Ramos (cell line): Measurements from ENCODE around the gene ARNT2.
"Not testable (repeated sequence)": the region's sequence is repeated elsewhere in the genome, so short reads cannot be mapped to it uniquely, and the experiment has no call there.

Experiments
- in situ Hi-C: fragments of 300-500 bp; cut with MboI; formaldehyde crosslinking; loops from one replicate; pipeline ENCODE4 v1.14.3; 2022; ENCODE audit warnings: low sequenced_read_pairs; ENCODE audit not compliant: unreplicated experiment

Gene ARNT2

DNA sequence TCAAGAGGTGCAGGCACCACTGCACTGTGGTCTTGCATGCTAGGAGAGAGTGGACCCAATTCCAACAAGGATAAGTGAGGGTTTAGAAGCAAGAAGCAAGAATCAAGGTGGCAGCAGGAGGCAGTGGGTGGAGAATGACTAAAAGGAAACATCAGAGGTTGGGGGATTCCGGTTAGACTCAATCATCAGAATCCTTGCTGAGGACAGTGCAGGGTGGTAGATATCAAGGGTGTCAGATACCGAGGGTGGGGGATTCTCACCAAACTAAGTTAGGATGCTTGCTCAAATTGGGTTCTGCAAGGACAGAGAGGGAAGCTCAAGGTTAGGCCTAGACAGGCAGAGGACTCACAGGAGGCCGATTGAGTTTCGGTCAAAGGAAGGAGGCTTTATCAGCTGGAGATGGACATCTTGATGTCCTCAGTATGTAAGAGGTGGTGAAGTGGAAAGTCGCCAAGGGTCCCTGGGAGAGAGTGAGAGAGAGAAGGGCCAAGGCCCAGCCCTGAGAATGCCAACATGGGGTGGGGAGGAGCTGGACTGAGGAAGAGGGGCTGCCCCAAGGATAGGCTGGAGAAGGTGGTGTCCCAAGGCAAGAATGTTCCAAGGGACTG is 102.2 kb downstream of the ARNT2 start:
- in situ Hi-C loops, result no loop called here

DNA sequence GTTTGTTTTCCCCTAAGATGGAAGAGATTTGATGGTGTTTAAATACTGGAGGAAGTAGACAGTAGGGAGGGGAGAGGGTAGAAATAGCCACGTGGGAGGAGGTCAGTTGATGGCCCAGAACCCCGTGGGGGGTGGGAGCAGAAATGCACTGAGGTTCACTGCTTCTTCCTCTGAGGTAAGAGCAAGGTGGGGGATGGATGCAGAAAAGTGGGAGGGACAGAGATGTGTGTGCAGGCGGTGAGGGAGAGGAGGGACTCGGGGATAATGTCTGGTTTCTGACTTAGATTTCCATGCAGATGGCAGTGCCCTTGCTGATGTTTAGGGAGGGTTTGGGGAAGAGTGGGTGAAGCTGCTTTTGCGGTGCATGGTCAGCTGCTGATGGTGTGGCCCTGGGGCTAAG is 102.9 kb downstream of the ARNT2 start:
- in situ Hi-C loops, result no loop called here

DNA sequence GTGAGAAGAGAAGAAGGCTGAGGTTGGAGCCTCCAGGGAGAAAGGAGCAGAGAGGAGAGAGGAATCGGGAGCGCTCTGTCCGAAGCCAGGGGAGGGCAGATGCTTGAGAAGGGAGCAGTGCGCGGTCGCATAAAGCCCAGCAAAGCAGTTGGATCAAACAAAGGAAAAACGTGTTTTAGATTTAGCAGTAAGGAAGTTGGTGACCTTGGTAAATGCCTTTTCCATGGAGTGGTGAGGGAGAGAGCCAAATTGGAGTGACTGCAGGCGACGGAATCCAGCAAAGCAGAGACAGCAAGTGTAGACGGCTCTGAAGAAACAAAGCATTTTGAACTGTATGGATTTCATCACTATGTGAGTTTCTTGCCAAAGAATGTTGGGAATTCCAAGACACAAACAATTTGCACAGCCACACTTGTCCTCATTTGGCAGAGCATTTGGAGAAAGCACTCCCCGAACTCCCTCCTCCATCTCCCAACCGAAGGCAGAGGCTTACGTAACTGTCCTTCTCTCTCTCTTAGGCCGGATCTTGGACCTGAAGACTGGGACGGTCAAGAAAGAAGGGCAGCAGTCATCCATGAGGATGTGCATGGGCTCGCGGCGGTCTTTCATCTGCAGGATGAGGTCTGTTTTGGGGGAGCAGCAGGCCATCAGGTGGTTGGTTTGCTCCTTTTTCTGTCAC is 103.6 kb downstream of the ARNT2 start:
- in situ Hi-C loops, result no loop called here

DNA sequence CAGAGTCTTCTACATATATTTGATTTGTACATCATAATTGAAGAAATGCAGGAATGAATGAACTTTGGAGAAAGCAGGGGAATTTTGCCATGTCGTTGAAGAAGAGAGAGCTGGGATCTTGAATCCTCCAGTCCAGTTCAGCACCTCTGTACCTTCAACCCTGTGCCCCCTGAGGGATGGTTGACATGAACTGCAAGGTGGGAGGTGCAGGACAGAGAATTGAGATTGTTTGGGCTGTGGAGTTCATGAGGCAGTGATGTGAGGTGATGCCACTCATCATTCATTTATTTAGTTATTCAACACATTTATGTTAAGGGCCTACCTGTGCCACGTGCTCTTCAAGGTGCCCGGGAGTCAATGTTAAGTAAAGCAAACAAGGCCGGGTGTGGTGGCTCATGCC is 104.6 kb downstream of the ARNT2 start:
- in situ Hi-C loops, result no loop called here

DNA sequence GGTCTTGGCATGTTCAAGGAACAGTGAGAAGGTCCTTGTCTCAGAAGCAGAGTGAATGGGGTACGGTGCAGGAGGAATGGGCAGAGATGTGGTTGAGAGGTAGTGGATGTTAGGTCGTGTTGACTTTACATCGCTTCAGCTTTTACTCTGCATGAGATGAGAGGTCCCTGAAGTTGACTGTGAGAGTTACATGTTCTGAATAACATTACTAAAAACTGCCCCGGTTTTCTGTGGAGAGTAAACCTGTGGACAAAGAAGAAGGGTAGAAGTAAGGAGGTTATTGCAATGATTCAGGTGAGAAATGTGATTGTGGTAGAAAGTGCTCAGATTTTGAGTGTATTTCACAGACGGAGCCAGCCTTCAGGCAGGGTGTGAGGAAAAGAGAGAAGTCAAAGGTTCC is 105.6 kb downstream of the ARNT2 start:
- in situ Hi-C loops, result no loop called here

DNA sequence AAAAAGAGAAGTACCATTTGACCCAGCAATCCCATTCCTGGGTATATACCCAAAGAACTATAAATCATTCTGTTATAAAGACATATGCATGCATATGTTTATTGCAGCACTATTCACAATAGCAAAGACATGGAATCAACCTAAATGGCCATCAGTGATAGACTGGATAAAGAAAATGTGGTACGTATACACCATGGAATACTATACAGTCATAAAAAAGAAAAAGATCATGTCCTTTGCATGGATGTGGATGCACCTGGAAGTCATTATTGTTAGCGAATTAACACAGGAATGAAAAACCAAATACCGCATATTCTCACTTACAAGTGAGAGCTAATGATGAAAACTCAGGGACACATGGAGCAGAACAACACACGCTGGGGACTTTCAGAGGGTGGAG is 106.8 kb downstream of the ARNT2 start:
- in situ Hi-C loops, result not testable (repeated sequence)

DNA sequence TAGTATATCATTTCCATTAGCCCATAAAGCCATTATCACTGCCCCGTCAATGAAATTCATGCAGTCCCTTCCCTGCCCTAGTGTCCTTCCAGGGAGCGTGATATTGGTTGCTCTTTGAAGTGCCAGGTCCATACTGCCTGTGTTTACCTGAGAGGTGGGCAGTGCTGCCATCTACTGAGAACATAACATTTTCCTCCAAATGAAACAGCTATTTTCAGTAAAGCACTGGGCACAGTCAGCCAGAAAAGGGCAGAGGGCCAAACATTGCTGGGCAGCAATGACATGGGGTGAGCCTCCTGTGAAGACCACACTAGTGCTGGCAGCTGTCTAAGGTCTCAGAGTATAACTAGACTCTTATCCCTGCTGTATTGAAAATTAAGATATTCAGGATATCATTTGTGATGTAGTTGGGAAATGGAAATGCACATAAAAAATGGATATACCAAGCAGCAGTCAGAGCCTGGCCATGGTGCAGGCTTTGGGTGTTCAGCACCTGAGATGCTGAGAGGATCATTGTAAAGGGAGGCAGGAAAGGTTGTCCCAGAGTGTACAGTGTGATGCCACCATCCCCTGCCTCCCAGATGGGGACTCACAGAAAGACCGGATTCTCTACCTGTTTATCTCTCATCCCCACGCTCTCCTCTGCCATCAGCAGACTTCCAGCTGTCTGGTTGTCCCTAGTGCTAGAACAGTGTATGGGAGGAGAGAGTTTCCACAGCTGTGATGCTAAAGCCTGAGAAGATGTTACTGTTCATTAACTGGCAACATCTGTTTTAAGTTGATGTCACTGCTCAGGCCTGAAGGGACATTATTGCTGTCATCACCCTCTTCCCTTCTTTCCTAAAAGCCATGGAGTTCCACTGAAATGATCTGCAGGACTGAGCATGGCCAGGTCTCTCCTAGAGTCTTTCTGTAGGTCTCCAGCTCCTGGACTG is 108.8 kb downstream of the ARNT2 start:
- in situ Hi-C loops, result no loop called here

DNA sequence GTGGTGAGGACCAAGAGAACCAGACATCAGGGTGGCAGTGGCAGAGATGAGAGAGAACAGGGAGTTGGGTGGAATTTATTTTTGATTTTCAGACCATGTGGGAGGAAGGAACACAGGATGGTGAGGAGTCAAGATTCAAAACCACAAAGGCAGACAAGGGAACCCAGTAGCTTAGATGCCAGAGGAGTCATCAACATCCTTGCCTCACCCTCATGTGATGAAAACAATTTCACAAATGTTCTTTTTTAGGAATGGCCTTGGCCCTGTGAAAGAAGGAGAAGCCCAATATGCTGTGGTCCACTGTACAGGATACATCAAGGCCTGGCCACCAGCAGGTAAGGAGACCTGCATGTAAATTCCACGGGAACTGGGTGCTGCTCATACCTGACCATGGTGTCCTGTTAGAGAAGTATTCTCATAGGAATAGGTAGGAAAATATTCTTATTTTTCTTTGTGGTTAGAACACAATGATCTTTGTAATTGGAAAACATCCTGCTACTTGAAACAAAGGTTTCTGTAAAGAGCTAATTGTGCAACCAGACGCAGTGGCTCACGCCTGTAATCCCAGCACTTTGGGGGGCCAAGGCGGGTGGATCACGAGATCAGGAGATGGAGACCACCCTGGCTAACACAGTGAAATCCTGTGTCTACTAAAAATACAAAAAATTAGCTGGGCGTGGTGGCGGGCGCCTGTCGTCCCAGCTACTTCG is 110.0 kb downstream of the ARNT2 start:
- in situ Hi-C loops, result no loop called here

DNA sequence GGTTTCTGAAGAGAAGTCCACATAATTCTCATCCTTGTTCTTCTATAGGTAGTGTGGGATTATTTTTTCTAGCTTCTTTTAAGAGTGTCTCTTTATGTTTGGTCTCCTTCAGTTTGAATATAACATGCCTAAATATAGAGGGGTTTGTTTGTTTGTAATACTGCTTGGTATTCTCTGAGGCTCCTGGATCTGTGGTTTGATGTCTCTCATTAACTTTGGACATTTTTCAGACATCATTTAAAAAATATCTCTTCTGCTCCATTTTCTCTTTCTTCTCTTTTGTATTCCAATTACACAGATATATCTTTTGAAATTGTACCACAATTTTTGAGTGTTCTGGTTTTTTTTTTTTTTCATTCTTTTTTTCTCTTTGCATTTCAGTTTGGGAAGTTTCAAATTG is 113.1 kb downstream of the ARNT2 start:
- in situ Hi-C loops, result no loop called here

DNA sequence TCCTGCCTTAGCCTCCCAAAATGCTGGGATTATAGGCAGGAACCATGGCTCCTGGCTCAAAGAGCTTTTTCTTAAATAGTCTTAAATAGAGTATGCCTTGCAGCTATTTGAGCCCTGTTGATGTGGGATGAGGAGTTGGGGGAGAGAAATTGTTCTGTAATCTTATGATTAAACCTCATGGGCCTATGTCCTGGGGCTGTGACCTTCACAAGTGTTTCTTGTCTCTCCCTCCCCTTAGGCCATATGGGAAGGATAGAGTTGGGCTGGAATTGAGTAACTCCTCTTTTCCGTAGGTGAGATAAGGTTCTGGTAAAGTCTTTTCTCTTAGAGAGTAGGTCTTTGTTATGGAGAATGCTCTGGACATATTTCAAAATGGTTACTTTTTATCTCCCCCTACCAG is 114.3 kb downstream of the ARNT2 start:
- in situ Hi-C loops, result no loop called here

DNA sequence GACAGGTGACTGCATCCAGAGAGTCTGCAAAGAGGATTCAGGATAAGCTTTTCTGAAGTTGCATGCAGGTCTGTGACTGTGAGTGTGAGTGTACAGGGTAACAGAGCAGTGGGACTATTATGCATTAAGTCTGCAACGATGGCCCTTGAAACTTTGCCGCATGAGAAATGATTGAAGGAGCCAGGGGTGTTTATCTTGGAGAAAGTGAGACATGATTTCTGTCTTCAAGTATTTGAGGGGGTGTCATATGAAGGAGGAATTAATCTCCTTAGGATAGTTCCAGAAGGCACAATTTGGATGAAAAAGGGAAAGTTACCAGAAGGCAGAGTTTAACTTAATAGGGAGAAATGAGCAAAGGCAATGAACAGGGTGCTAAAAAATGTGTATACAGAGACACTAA is 119.6 kb downstream of the ARNT2 start:
- in situ Hi-C loops, result no loop called here

DNA sequence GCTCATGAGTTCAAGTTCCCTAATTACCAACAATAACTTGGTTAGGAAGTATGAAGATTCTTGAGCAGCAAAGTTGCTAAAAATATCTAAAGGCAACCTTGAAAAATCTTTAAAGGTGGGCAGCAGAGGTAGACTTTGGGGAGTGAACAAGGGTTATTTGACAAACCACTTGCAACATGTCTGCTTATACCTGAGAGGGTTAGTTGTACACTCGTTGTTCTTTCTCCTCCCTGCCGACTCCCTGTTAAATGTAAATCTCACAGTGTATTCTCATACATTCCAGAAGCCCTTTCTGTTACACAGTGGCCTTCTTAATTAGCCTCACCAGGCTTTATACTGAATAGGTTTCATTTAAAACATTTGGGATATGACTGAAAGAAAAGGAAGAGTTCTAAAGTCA is 121.7 kb downstream of the ARNT2 start:
- in situ Hi-C loops, result no loop called here

DNA sequence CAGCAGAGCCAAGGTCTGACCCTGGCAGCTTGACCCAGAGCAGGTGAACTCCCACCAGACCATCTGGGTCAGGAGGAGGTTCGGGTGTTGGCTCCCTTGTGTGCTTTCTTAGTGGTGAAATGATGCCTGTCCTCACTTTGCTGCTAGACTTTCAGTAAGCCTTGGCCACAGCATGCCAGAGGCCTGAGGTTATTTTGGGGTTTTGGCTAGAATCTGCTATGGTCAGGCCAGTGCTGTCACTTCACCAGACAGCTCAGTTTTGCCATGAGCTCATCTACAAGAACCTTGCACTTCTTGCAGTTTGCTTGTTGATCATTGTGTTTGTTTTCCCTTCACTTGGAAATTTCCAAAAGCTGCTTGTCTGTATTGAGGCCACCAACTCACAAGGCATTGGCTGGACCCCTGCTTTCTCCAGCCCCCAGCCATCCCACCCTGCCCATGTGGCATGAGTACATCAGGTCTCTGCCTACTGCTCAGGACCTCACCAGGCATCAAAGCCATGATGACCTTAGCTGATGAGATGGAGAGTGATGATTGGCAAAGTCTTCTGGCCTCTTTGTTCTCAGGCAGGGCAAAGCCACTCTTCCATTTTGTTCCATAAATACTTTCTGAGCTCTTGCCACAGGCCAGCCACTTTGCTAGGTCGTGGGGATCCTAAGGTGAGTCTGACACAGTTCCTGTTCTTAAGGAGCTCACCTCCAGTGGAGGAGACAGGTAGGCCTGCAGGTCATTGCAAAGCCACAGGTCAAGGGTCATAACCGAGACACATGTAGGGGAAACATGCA is 122.6 kb downstream of the ARNT2 start:
- in situ Hi-C loops, result no loop called here

DNA sequence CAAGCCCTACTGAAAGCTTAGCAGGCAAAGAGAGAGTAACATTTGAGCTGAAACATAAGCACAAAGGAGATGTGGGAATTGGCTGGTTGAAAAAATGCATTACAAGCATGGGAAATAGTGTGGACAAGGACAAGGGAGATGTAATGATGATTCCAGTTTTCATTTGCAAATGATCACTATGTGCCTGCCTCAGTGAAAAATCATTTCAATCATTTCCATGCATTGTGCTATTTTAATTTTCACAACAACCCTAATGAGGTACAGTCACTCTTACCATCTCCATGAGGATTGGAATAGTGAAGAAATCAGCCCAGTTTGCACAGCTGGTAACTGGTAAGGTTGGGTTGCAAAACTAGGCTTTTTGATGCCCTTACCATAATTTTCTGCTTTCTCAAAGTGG is 123.2 kb downstream of the ARNT2 start:
- in situ Hi-C loops, result no loop called here

DNA sequence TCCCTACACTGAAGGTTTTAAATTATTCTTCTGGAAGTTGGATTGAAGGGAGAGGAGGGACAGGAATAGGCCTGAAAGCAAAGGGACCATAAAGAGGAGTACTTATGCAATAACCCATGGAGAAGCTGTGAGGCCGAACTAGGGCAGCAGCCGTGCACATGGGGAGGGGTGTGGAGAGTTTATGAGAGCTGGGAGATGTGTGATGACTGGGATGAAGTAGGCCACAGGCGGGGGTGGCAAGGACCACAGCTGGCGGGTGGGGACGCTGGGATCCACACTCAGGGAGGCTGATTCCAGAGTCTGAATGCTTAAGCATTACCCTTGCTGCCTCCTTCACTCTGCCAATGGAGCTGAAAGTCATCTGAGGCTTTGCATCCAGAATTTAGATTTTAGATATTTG is 123.8 kb downstream of the ARNT2 start:
- in situ Hi-C loops, result no loop called here

DNA sequence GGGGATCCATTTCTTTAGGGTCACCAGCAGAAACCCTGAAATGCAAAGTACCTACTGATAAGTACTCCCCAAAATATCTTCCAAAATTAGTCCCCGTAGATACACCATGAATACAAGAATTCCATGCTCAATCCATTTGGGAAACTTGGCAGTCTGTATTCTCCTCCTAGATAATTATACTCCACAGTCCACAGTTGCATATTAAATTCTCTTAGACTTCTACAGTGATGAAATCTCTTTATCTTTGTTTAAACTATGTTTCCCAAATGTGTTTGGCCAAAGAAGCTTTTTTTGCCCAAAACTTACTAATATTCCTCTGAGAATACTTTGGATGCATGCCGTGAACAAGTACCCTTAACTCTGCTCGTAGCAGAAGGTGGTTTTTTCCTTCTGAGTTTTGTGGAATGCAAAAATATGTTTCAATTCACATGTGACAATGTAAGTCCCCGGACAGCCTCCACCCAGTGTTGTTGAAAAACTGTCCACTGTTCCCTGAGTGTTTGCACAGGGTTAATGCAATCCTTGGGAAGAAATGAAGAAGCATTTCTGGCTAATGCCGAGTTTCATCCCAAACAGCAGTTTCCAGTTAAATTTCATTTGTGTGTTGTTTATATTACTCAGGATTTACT is 126.7 kb downstream of the ARNT2 start:
- in situ Hi-C loops, result no loop called here

DNA sequence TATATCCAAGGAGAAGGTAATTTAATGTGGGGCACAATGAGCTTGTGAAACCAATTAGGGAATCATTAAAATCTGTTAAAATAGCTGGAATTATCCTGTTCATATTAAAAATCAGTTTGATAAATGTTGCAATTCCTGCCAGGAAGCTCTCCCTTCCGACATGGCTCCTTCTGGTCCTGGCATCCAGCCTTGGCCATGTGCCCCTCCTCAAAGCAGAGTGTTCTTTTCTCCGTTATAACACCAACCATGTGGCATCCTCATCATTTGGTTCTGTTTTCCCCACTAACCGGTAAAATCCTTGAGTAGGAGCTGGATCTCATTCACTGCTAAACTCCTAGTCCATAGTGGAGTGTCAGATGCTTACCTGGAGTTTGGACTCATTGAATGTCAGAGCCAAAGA is 127.2 kb downstream of the ARNT2 start:
- in situ Hi-C loops, result no loop called here

DNA sequence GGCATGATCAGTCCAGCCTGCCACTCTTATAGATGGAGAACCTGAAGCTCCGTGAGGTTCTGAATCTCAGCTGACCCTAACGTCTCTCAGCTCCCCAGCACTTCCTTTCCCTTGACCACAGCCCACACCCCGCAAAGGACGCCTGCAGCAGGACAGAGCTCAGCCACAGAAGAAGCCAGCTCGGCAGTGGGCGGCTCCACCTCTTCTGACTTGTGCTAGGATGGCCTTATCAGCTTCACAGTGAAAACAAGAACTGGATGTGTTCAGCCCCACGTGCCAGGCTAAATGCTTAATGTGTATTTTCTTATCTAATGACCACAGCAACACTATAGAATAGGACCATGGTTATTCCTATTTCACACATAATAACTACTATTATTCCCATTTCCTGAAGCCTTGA is 127.6 kb downstream of the ARNT2 start:
- in situ Hi-C loops, result no loop called here

DNA sequence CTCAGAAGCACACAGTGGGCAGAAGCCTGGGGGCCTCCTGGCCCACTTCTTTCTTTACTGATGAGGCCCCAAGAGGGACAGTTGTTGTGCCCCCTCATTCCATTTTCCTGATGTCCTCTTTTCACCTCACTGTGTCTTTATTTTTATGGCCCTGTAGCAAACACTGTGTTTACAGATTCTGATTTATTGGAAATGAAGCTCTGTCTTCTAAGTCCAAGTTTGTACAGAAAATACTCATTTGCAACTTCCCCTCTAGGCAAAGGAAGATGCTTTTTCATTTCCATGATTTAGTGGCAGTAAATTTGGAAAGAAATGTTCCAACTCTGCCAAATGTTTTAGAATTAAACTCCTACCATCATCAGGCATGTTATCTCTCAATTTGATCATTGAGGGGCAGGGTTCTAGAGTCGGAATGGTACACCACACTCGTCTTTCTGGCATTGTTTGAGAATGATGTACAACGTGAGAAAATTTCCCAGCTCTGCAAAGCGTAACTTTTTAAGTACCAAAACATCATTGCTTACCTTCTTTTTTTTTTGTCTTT is 129.7 kb downstream of the ARNT2 start:
- in situ Hi-C loops, result no loop called here
